HG02870 (cell line): ENCODE results near the gene PLA2G4E.

Experiments used
- ATAC-seq: cut with Tn5 transposase; IDR thresholded peaks from one replicate; pipeline ENCODE4 v1.9.1; 2021; ENCODE audit warnings: mild to moderate bottlenecking, moderate library complexity; ENCODE audit not compliant: unreplicated experiment

PLA2G4E gene

DNA sequence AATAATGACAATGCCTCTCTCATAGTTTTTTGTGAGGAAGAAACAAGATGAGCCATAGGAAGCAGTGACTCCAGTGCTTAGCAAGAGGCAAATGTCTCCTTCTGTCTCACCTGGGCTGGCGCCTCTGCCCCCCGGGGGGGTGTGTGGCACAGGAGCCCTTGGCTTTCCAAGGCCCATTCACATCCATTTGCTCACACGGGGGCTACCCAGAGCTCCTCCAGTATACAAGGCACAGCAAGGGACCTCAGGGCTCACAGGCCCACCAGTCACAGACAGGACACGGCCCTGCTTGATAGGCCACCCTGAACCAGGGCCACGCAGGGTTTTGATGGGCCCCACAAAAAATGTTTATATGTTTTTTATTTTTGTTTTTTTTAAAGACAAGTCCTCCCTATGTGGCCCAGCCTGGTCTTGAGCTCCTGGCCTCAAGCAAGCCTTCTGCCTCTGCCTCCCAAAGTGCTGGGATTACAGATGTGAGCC, 26.6 kb downstream of the PLA2G4E start:
- ATAC-seq, result no peak

DNA sequence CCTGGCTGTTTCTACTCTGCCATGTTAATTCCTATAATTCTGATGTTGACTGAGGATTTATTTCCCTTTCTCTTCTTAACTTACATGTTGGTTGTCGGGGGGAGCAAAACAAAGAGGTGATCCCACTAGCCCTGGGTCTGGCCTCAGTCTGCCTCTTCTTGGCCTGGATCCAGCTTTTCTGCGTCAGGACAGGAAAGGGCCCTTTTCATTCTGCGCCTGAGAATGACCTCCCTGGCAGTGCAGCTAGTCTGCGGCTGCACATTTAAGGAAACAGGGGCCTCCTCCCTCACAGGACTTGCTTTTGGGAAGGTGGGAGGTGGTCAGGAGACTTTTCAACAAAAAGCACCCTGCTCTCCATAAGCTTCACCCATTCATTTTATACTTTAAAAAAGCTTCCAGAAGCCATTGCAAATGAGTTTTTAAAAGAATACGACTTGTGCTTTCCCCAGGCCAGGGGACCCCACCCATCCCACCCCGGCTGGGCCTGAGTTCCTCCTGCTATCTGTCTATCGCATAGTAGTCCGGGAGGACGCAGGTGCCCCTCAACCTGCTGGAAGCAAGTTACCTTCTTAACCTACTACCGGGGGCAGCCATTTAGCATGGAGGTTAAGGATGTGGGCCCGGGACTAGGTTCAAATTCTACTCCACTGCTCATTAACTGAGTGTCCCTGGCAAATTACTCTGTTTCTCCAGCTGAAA, 27.2 kb downstream of the PLA2G4E start:
- ATAC-seq, result no peak

DNA sequence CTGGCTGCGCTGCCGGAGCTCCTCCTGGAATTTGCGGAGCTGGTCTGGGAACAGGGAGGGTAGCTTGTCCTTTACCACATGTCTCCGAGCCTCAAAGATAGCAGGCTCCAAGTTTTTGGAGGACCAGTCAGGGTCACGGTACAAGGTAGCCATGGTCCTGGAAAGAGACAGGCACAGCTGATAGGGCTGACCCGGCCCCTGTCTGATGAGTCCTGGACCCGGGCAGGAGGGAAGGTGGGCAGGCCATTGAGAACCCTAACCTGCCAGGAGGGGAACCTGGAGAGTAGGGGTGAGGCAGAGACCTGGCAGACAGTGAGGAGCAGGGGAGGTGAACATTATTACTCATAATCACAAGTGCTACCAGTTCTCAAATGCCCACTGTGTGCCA, 28.0 kb downstream of the PLA2G4E start:
- no peak for ATAC-seq

DNA sequence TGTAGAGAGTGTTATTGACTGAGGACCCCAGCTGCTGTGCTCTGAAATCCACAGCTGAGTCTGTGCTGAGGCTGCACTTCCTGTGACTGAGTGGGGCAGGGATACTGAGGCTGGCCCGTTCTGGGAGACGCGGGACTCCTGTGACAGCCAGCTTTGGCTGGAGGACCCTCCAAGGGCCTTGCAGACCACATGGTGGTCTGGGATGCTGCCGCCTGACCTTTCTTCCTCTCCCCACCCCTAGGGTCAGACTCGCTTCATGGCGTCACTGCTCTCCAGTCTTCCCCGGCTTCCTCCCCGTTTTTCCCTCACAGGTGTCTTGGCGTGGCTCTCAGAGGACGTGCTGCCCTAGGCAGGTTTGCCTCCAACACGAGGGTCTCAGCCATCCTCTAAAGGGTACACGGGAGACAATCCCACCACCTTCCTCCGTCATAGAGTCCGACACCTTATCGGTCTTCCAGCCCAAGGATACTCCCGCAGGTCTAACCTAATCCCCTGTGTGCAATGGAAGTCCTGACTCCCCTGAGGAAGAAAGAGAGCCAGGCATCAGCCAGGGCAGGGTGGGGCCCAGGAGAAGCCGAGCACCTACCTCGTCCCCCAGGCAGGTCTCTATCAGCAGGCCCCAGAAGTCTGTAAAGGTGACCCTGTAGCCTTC, 28.6 kb downstream of the PLA2G4E start:
- no peak for ATAC-seq

DNA sequence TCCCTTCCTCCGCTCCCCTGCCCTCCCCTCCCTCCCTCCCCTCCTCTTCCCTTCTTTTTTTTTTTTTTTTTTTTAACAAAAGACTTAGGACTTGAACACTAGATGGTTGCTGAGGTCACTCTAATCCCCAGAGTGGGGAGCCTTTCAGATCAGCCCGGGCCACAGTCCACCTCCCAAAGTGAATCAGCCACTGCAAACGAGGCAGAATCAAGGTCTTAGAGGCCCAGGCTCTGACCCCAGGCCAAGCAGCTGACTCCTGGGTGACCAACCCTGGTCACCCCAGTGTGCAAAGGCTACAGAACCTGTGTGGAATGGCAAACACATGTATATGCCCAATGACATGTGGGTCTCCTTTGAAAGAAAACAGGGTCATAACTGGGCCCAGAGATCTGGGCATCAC, 30.2 kb downstream of the PLA2G4E start:
- no peak for ATAC-seq

DNA sequence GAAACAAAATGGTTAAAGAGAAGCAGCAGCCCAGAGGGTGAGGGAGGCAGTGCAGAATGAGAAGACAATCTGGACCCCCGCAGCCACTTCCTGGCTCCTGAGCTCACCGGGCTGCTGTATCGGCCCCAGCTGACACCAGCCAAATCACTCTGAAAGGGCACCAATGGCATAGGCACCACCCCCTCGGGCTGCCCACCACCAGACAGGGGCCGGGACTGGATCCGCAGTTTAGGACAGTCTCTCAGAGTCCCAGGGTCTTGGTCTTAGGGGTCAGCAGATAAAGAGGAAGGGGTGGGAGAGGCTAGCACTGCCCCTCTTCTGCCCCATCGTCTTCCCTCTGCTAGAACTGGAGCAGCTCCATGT, 30.6 kb downstream of the PLA2G4E start:
- ATAC-seq, result no peak

- no peak for ATAC-seq
Measured at GRCh38 chr15:41989573-41990242, 31.1 kb downstream of the PLA2G4E start.

DNA sequence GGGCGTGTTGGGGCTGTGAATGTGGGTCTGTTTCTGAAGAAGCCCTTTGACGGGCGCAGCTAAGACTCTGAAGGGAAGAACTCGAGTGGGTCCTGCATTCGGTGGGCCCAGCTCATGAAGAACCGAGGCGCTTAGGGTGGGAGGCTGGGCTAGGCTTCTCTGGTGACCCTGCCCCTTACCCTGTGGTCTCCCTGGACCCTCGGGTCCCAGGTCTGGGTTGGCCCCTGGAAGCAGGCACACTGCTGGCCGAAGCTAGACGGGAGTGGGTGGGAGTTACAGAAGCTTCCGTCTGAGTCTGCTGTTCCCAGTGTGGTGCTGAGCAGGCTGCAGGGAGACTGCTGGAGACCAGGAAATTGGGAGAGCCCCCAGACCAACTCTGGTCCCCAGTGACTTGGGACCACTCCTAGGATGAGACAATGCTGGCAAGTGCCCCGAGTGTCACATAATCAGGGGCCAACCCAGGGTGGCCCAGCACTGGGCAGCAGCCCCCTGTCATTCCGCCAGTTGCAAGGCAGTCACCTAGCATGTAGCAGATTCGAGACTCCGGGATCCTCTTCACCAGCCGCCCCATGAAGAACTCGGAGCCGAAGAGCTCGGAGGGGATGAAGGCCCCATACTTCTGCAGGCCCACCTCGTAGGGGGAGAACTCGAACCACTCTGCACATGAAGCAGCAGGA, 31.8 kb downstream of the PLA2G4E start:
- ATAC-seq, result no peak

GRCh38 chr15:41987925-41988275, 32.9 kb downstream of the PLA2G4E start:
- ATAC-seq, result no peak

DNA sequence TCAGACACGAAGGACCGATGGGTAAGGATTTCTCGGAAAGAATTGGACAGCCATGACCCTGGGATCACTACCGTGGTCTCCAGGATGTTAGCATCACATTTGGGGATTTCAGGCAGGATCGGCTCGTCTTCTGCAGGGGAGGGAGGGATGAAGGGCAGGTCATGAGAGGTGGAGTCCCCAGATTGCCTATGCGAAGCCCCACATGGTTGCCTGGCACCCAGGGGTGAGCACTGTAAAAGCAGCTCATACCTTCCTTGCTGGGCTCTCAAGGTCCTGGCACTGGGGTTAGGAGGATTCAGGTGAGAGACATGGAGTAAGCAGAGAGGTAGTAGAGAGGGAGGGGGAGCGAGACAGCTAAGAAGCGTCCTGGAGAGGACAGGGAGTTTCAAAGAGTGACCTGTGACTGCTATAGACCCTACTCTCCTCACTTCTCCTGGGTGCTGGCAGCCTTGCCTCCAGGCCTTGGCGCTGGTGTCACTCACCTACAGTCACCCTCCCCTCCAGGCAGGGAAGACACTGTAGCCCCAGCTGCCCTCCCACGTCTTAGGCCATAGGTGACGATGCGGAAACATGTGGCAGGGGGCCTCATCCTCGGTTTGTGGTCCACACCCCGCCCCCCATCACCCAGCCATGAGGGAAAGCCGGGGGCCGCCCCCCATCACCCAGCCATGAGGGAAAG, 33.5 kb downstream of the PLA2G4E start:
- no peak for ATAC-seq

- ATAC-seq, result no peak
Measured at GRCh38 chr15:41985236-41986160, 35.3 kb downstream of the PLA2G4E start.

GRCh38 chr15:41984622-41985021, 36.2 kb downstream of the PLA2G4E start:
- no peak for ATAC-seq

- ATAC-seq, result no peak
Measured at GRCh38 chr15:41983621-41984571, 36.9 kb downstream of the PLA2G4E start.

- ATAC-seq, result no peak
Measured at GRCh38 chr15:41983221-41983620, 37.6 kb downstream of the PLA2G4E start.

DNA sequence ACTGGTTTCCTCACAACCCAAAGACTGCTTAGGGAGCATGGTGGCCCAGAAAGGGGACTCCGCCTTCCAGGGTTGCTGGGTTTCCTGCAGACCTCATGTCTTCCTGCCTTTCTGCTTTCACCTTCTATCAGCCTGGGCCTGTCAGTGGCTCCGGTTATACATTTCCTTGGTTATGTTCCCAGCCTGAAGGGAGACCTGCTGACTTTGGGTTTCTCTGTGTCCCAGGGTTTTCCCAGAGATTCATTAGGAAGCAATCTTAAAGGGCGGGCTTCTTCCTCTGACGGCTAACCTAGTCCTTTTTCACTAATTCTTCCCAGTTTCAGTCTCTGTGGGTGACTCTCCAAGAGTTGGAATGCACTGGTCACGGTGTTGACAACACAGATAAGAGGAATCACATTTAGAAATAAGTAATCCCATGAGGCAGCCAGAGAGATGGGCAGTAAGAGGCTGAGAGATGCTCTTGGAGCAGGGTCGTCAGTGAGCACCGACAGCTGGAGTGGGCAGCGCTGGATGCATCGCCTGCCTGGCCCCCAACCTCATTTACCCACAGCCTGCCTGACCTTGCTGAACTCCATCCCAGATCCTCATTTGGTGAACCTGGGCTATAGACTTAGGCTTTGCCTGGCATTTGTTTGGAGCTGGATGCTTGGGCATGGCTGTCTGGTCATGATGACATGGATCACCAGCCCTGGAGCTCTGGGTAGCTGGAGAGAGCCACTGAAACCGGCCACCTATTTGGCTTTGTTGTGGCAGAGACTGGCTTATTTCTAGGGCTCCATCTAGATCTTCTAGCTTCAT, 38.5 kb downstream of the PLA2G4E start:
- ATAC-seq, result no peak

GRCh38 chr15:41981371-41982132, 39.3 kb downstream of the PLA2G4E start:
- ATAC-seq, result no peak

GRCh38 chr15:41980654-41981323, 40.1 kb downstream of the PLA2G4E start:
- no peak for ATAC-seq
